ENCODE measurements around the gene RPSA. TPM values are rescaled to one million over a fixed set of nuclear protein-coding genes. Genes with fewer than 3 reads are reported as not detected.
"Not testable (repeated sequence)": the region's sequence is repeated elsewhere in the genome, so short reads cannot be mapped to it uniquely, and the experiment has no call there.

The RPSA gene
- total RNA-seq, 2 experiments from 2014 or later = 1,232 to 1,591 TPM

GRCh38 chr3:39404943-39405686 is 1.4 kb upstream of the RPSA start:
- H3K36me3 Mint-ChIP-seq = peaks cover 35% of the 10 kb centered on the region
- no peaks in the 10 kb centered on the region for H3K9me3 Mint-ChIP-seq (ENCODE audit: low read depth)
- CTCF ChIA-PET = interaction anchor here (0.6 to 5.0 kb wide), 5 partner anchors 7 to 115 kb away, joined by 3 to 42 read pairs (median 11); no protein-coding TSS in a partner anchor
- ATAC-seq (no peak), DNase-seq (no peak)
- H3K27ac Mint-ChIP-seq = peak overlapping the region; percentile 91
- H3K4me3 Mint-ChIP-seq = no peak overlapping the region
- H3K27me3 Mint-ChIP-seq = no peaks in the 10 kb centered on the region
- peaks cover 46% of the 10 kb centered on the region for H3K4me1 Mint-ChIP-seq

- CTCF ChIA-PET = interaction anchor here (0.6 to 5.0 kb wide), 11 partner anchors 8 to 278 kb away, joined by 3 to 42 read pairs (median 9); no protein-coding TSS in a partner anchor
- Mint-ChIP-seq H3K27ac (peak overlapping the region; percentile 91), H3K36me3 (peaks cover 35% of the 10 kb centered on the region), H3K27me3 (no peaks in the 10 kb centered on the region), H3K4me3 (peak overlapping the region; percentile 90), H3K9me3 (ENCODE audit: low read depth) (no peaks in the 10 kb centered on the region), H3K4me1 (peaks cover 46% of the 10 kb centered on the region)
- ATAC-seq (no peak), DNase-seq (no peak)
Measured at GRCh38 chr3:39405687-39406367, 693 bp upstream of the RPSA start.

GRCh38 chr3:39407259-39407629 is 724 bp downstream of the RPSA start:
- DNase-seq (no peak), ATAC-seq (no peak)
- H3K27me3 Mint-ChIP-seq = no peaks in the 10 kb centered on the region
- H3K27ac Mint-ChIP-seq = peak overlapping the region; percentile 91
- peaks cover 45% of the 10 kb centered on the region for H3K4me1 Mint-ChIP-seq
- no peaks in the 10 kb centered on the region for H3K9me3 Mint-ChIP-seq (ENCODE audit: low read depth)
- peak overlapping the region; percentile 90 for H3K4me3 Mint-ChIP-seq
- peaks cover 44% of the 10 kb centered on the region for H3K36me3 Mint-ChIP-seq
- CTCF ChIA-PET = interaction anchor here (0.7 to 5.0 kb wide), 14 partner anchors 9 to 407 kb away, joined by 3 to 42 read pairs (median 6); no protein-coding TSS in a partner anchor

GRCh38 chr3:39407773-39408492 is 1.4 kb downstream of the RPSA start:
- Mint-ChIP-seq H3K4me3 (peak overlapping the region; percentile 90), H3K27me3 (no peaks in the 10 kb centered on the region), H3K4me1 (peaks cover 45% of the 10 kb centered on the region), H3K9me3 (ENCODE audit: low read depth) (no peaks in the 10 kb centered on the region), H3K27ac (peak overlapping the region; percentile 91), H3K36me3 (peaks cover 51% of the 10 kb centered on the region)
- CTCF ChIA-PET = interaction anchor here (0.7 to 5.0 kb wide), 12 partner anchors 8 to 259 kb away, joined by 3 to 42 read pairs (median 4); no protein-coding TSS in a partner anchor
- ATAC-seq (no peak), DNase-seq (no peak)

- no peaks in the 10 kb centered on the region for H3K9me3 Mint-ChIP-seq (ENCODE audit: low read depth)
- ATAC-seq = no peak
- CTCF ChIA-PET = interaction anchor here (0.7 to 5.0 kb wide), 11 partner anchors 7 to 1199 kb away, joined by 3 to 42 read pairs (median 4); no protein-coding TSS in a partner anchor
- peak overlapping the region; percentile 70 for H3K27ac Mint-ChIP-seq
- H3K27me3 Mint-ChIP-seq = no peaks in the 10 kb centered on the region
- peaks cover 45% of the 10 kb centered on the region for H3K4me1 Mint-ChIP-seq
- peak; percentile 50 for DNase-seq
- peak overlapping the region; percentile 90 for H3K4me3 Mint-ChIP-seq
- peaks cover 59% of the 10 kb centered on the region for H3K36me3 Mint-ChIP-seq
Measured at GRCh38 chr3:39408493-39409372, 2.2 kb downstream of the RPSA start.

- Mint-ChIP-seq H3K4me3 (peak overlapping the region; percentile 52), H3K27ac (peak overlapping the region; percentile 77), H3K9me3 (ENCODE audit: low read depth) (no peaks in the 10 kb centered on the region), H3K27me3 (no peaks in the 10 kb centered on the region), H3K36me3 (peaks cover 60% of the 10 kb centered on the region), H3K4me1 (peaks cover 42% of the 10 kb centered on the region)
- ATAC-seq (no peak), DNase-seq (no peak)
- CTCF ChIA-PET = interaction anchor here (0.9 to 5.0 kb wide), 4 partner anchors 8 to 121 kb away, joined by 3 to 42 read pairs (median 8); no protein-coding TSS in a partner anchor
Measured at GRCh38 chr3:39409514-39410136, 3.1 kb downstream of the RPSA start.

- Mint-ChIP-seq H3K4me1 (peaks cover 38% of the 10 kb centered on the region), H3K27ac (no peak overlapping the region), H3K27me3 (no peaks in the 10 kb centered on the region), H3K36me3 (peaks cover 64% of the 10 kb centered on the region), H3K9me3 (ENCODE audit: low read depth) (no peaks in the 10 kb centered on the region), H3K4me3 (no peak overlapping the region)
- DNase-seq (no peak), ATAC-seq (no peak)
- CTCF ChIA-PET = interaction anchor here (1.1 to 2.7 kb wide), 2 partner anchors 88 to 123 kb away, joined by 3 to 10 read pairs; no protein-coding TSS in a partner anchor
Measured at GRCh38 chr3:39410893-39411292, 4.4 kb downstream of the RPSA start.

GRCh38 chr3:39412668-39413260 is 6.2 kb downstream of the RPSA start:
- Mint-ChIP-seq H3K36me3 (peaks cover 56% of the 10 kb centered on the region), H3K4me3 (no peak overlapping the region), H3K27me3 (no peaks in the 10 kb centered on the region), H3K4me1 (peaks cover 33% of the 10 kb centered on the region), H3K9me3 (ENCODE audit: low read depth) (no peaks in the 10 kb centered on the region), H3K27ac (no peak overlapping the region)
- ATAC-seq (no peak), DNase-seq (no peak)
- CTCF ChIA-PET = interaction anchor here (2.7 kb wide), 1 partner anchor 86 kb away, joined by 10 read pairs; no protein-coding TSS in a partner anchor

- Mint-ChIP-seq H3K36me3 (peaks cover 47% of the 10 kb centered on the region), H3K9me3 (ENCODE audit: low read depth) (no peaks in the 10 kb centered on the region), H3K4me1 (peaks cover 25% of the 10 kb centered on the region), H3K27me3 (no peaks in the 10 kb centered on the region), H3K4me3 (no peak overlapping the region), H3K27ac (no peak overlapping the region)
- ATAC-seq = no peak
- no peak for DNase-seq
- CTCF ChIA-PET = interaction anchor here (1.4 to 4.4 kb wide), 4 partner anchors 7 to 85 kb away, joined by 3 to 30 read pairs (median 9); partner anchors contain the start of gene RPSA
Measured at GRCh38 chr3:39413691-39414420, 7.3 kb downstream of the RPSA start.

- Mint-ChIP-seq H3K36me3 (peaks cover 42% of the 10 kb centered on the region), H3K27ac (peak overlapping the region; percentile 5), H3K9me3 (ENCODE audit: low read depth) (no peaks in the 10 kb centered on the region), H3K27me3 (no peaks in the 10 kb centered on the region), H3K4me3 (no peak overlapping the region), H3K4me1 (peaks cover 21% of the 10 kb centered on the region)
- ATAC-seq = no peak
- DNase-seq = no peak
- CTCF ChIA-PET = interaction anchor here (1.4 to 4.4 kb wide), 3 partner anchors 8 to 33 kb away, joined by 3 to 30 read pairs (median 8); partner anchors contain the start of gene RPSA
Measured at GRCh38 chr3:39414421-39414907, 7.9 kb downstream of the RPSA start.

- ATAC-seq; H3K4me3 Mint-ChIP-seq; H3K9me3 Mint-ChIP-seq (ENCODE audit: low read depth); H3K27me3 Mint-ChIP-seq; DNase-seq; H3K27ac Mint-ChIP-seq: not testable (repeated sequence)
- H3K36me3 Mint-ChIP-seq = peaks cover 36% of the 10 kb centered on the region
- H3K4me1 Mint-ChIP-seq = peaks cover 15% of the 10 kb centered on the region
- CTCF ChIA-PET = interaction anchor here (1.8 to 4.4 kb wide), 2 partner anchors 9 to 32 kb away, joined by 8 to 30 read pairs; partner anchors contain the start of gene RPSA
Measured at GRCh38 chr3:39415302-39415701, 8.8 kb downstream of the RPSA start.
